HepG2 (cell line): ENCODE results near the gene MAPK7. TPM values are rescaled to one million over a fixed set of nuclear protein-coding genes. Genes with fewer than 3 reads are reported as not detected.

Source experiments
- ATAC-seq: fragments of 200-7000 bp; cut with Tn5 transposase; 3 replicates; pipeline ENCODE4 v1.9.1; 2020; ENCODE audit warnings: mild to moderate bottlenecking, moderate library complexity
- Bru-seq: library from RNA; stranded (reverse); fragments of 400-500 nt; gene quantifications from one replicate; lab custom pipeline; 2021; lab: Mats Ljungman, UMichigan
- BruChase-seq, 2 experiments: library from RNA; stranded (reverse); fragments of 400-500 nt; gene quantifications; one replicate each; lab custom pipeline; 2021; lab: Mats Ljungman, UMichigan
- BruUV-seq: library from RNA; stranded (reverse); fragments of 400-500 nt; replicated peaks from 2 replicates; lab custom pipeline; 2021; lab: Mats Ljungman, UMichigan
- CTCF ChIA-PET: fragments of 300-600 bp; formaldehyde crosslinking; extraction: SDS; loops from one replicate; lab custom pipeline; 2021; ENCODE audit warnings: low total read pairs, inconsistent platforms, low intra/inter-chr PET ratio; lab: Yijun Ruan, JAX
- POLR2A ChIA-PET: fragments of 350-600 bp; sonication (Branson Sonifier 250); formaldehyde crosslinking; loops from one replicate; lab custom pipeline; 2020; ENCODE audit warnings: antibody characterized with exemption, inconsistent platforms; lab: Yijun Ruan, JAX
- DNase-seq: peaks from one replicate; pipeline ENCODE4 v3.0.0-alpha.2; 2015; ENCODE audit warnings: low spot score
- FAIRE-seq: peaks from 3 replicates; lab custom pipeline; 2011; peaks lifted over from hg19 to GRCh38; lab: Jason Lieb, UNC
- H2AFZ ChIP-seq: one replicate; pipeline ENCODE4 v1.6.1; 2011; ENCODE audit warnings: low read length, inconsistent platforms
- H3K27ac ChIP-seq: fragments of 300-600 bp; 3 replicates; pipeline ENCODE4 v1.8.0; 2011; ENCODE audit warnings: mixed run types, mild to moderate bottlenecking, mixed read lengths, low read length, inconsistent platforms; ENCODE audit not compliant: insufficient read depth; ENCODE audit errors: extremely low read length
- H3K27me3 ChIP-seq, 2 experiments: fragments of 200-600 bp in 1 of 2; 2 replicates in 1 of 2; 3 replicates in 1 of 2; pipeline versions ENCODE4 v1.6.0 to v1.8.0; 2011; ENCODE audit warnings: low read length in 2 of 2, mild to moderate bottlenecking in 2 of 2, moderate library complexity in 2 of 2, inconsistent platforms in 1 of 2; ENCODE audit not compliant: insufficient read depth in 2 of 2, control insufficient read depth in 1 of 2
- H3K36me3 ChIP-seq, 2 experiments: fragments of 200-600 bp in 1 of 2; replicated peaks in 1 of 2; 2 replicates in 1 of 2; 3 replicates in 1 of 2; pipeline versions ENCODE4 v1.5.1 to v1.8.0; 2011; ENCODE audit warnings: low read length in 2 of 2, inconsistent platforms in 1 of 2; ENCODE audit not compliant: insufficient read depth in 2 of 2, control insufficient read depth in 1 of 2
- H3K4me1 ChIP-seq: 2 replicates; pipeline ENCODE4 v1.5.1; 2012; ENCODE audit warnings: low read length, inconsistent platforms; ENCODE audit not compliant: insufficient read depth
- H3K4me2 ChIP-seq: 2 replicates; pipeline ENCODE4 v1.6.0; 2011; ENCODE audit warnings: low read depth, low read length, inconsistent platforms
- H3K4me3 ChIP-seq, 3 experiments: fragments of 200-600 bp in 1 of 3; sonication (generic), shearing (Covaris generic) in 1 of 3; replicated peaks in 1 of 3; 2 replicates each; pipeline ENCODE4 v1.5.1; 2011 to 2016; ENCODE audit warnings: low read length in 3 of 3, inconsistent platforms in 2 of 3, low read depth in 2 of 3, mild to moderate bottlenecking in 2 of 3, control low read depth in 1 of 3, mixed read lengths in 1 of 3; ENCODE audit not compliant: insufficient read depth in 1 of 3
- H3K79me2 ChIP-seq: one replicate; pipeline ENCODE4 v1.6.1; 2011; ENCODE audit warnings: low read length, inconsistent platforms; ENCODE audit not compliant: insufficient read depth
- H3K9ac ChIP-seq: 2 replicates; pipeline ENCODE4 v1.6.0; 2011; ENCODE audit warnings: mild to moderate bottlenecking, low read depth, low read length, inconsistent platforms; ENCODE audit not compliant: insufficient read depth
- H3K9me3 ChIP-seq: 2 replicates; pipeline ENCODE4 v1.5.1; 2012; ENCODE audit warnings: mild to moderate bottlenecking, low read length
- H4K20me1 ChIP-seq: 2 replicates; pipeline ENCODE4 v1.6.0; 2011; ENCODE audit warnings: inconsistent platforms, mild to moderate bottlenecking, low read length, moderate library complexity; ENCODE audit not compliant: insufficient read depth
- HES4 ChIP-seq: sonication (generic); formaldehyde crosslinking; IDR thresholded peaks from 2 replicates; pipeline ENCODE4 v1.9.0; 2021; ENCODE audit warnings: mild to moderate bottlenecking, missing genetic modification reagents, borderline replicate concordance
- HNRNPK ChIP-seq: fragments of 200-400 bp; formaldehyde crosslinking; IDR thresholded peaks from 2 replicates; pipeline ENCODE4 v1.6.1; 2018; ENCODE audit warnings: low read length, low read depth, moderate library complexity, mild to moderate bottlenecking; ENCODE audit not compliant: poor library complexity, severe bottlenecking
- NCOR1 ChIP-seq: fragments of 200-600 bp; sonication (generic); IDR thresholded peaks from 2 replicates; pipeline ENCODE4 v1.7.0; 2017; ENCODE audit warnings: antibody characterized with exemption, low read length, borderline replicate concordance
- PRDM10 ChIP-seq: sonication (generic); formaldehyde crosslinking; IDR thresholded peaks from 2 replicates; pipeline ENCODE4 v1.4.0; 2020; ENCODE audit warnings: low read depth, missing genetic modification reagents
- REXO4 ChIP-seq: sonication (generic); formaldehyde crosslinking; IDR thresholded peaks from 2 replicates; pipeline ENCODE4 v1.8.0; 2022; ENCODE audit warnings: missing genetic modification reagents, mild to moderate bottlenecking, borderline replicate concordance
- ZNF768 ChIP-seq: sonication (generic); formaldehyde crosslinking; IDR thresholded peaks from 2 replicates; pipeline ENCODE4 v1.4.0; 2020; ENCODE audit warnings: missing genetic modification reagents
- WGBS: methylation state at CpG from one replicate; pipeline ENCODE4 v1.1.6; 2017; ENCODE audit warnings: low lambda C conversion rate; 5-methylcytosine and 5-hydroxymethylcytosine counted together
- in situ Hi-C: cut with HindIII; loops from 2 replicates; pipeline ENCODE4 v1.10.0; 2017; ENCODE audit warnings: low pct_unique_long_range_greater_than_20kb; ENCODE audit not compliant: extremely low pct_ligation_motif_present
- intact Hi-C: fragments of 100-400 bp; cut with micrococcal nuclease; formaldehyde crosslinking; loops from one replicate; pipeline ENCODE4 v1.10.0; 2022; ENCODE audit not compliant: unreplicated experiment
- long read RNA-seq, 2 experiments: library from RNA in 1 of 2; library from polyadenylated mRNA in 1 of 2; stranded (forward) in 1 of 2; unstranded in 1 of 2; transcript quantifications; one replicate each; pipeline ENCODE4 v2.0.0, GENCODE V29; 2019 to 2022
- polyA minus RNA-seq, 3 experiments: library from RNA; depleted of rRNA, polyadenylated mRNA; stranded (reverse); fragments of >200 nt; gene quantifications; 2 replicates each; pipeline ENCODE4 v1.2.3, GENCODE V29; 2011; ENCODE audit warnings: low replicate concordance in 1 of 3
- polyA plus RNA-seq, 8 experiments: library from polyadenylated mRNA; depleted of rRNA in 3 of 8; stranded (reverse) in 7 of 8; unstranded in 1 of 8; fragments of >200 nt; fragmentation: Illumina TruSeq in 4 of 8; extraction: Trizol in 4 of 8; gene quantifications; 2 replicates each; pipeline versions ENCODE4 v1.2.1 to v1.2.3, GENCODE V29; 2011 to 2016; ENCODE audit warnings: low read depth in 4 of 8, missing spikeins in 1 of 8, mixed read lengths in 1 of 8; ENCODE audit not compliant: insufficient read depth in 1 of 8
- total RNA-seq, 5 experiments: library from RNA; depleted of rRNA; stranded (reverse); fragments of >200 nt; fragmentation: Illumina TruSeq; extraction: Trizol; gene quantifications; 2 replicates each; pipeline ENCODE4 v1.2.3, GENCODE V29; 2016; ENCODE audit warnings: low read depth in 1 of 5
- TF ChIP-seq, protein P1 (sequence below): sonication (generic); formaldehyde crosslinking; IDR thresholded peaks from 2 replicates; pipeline ENCODE4 v1.4.0; 2020; ENCODE audit warnings: mild to moderate bottlenecking, missing genetic modification reagents
- TF ChIP-seq, protein P2 (sequence below): sonication (generic); formaldehyde crosslinking; IDR thresholded peaks from 2 replicates; pipeline ENCODE4 v1.8.0; 2022; ENCODE audit warnings: missing genetic modification reagents, mild to moderate bottlenecking, borderline replicate concordance

MAPK7 gene
- total RNA-seq (2016; rRNA removed; fragmentation: Illumina TruSeq; extraction: Trizol): 2.9 and 3.7 TPM in 2 replicates
- 2.7 and 3.5 TPM in 2 replicates for total RNA-seq (2016; cell fraction: cytosol; rRNA removed; fragmentation: Illumina TruSeq; extraction: Trizol; ENCODE audit: low read depth)
- total RNA-seq (2016; cell fraction: insoluble cytoplasmic fraction; rRNA removed; fragmentation: Illumina TruSeq; extraction: Trizol): 3.5 and 4.6 TPM in 2 replicates
- total RNA-seq (2016; cell fraction: membrane; rRNA removed; fragmentation: Illumina TruSeq; extraction: Trizol): 4.4 and 4.5 TPM in 2 replicates
- total RNA-seq (2016; cell fraction: nucleus; rRNA removed; fragmentation: Illumina TruSeq; extraction: Trizol): 5.1 and 5.6 TPM in 2 replicates
- polyA plus RNA-seq (2011; rRNA removed): 5.9 and 6.4 TPM in 2 replicates
- polyA plus RNA-seq (2011; cell fraction: cytosol; rRNA removed): 2.6 TPM in 2 replicates
- polyA plus RNA-seq (2011; cell fraction: nucleus; rRNA removed): 15.5 and 19.3 TPM in 2 replicates
- 4.7 and 7.2 TPM in 2 replicates for polyA plus RNA-seq (2012)
- polyA plus RNA-seq (2016; cell fraction: cytosol; fragmentation: Illumina TruSeq; extraction: Trizol; ENCODE audit: low read depth): 2.3 and 3.1 TPM in 2 replicates
- 5.8 and 8.5 TPM in 2 replicates for polyA plus RNA-seq (2016; cell fraction: insoluble cytoplasmic fraction; fragmentation: Illumina TruSeq; extraction: Trizol; ENCODE audit: low read depth)
- polyA plus RNA-seq (2016; cell fraction: membrane; fragmentation: Illumina TruSeq; extraction: Trizol; ENCODE audit: low read depth): 4.2 TPM in 2 replicates
- polyA plus RNA-seq (2016; cell fraction: nucleus; fragmentation: Illumina TruSeq; extraction: Trizol; ENCODE audit: insufficient read depth, low read depth): 12.9 and 19.5 TPM in 2 replicates
- polyA minus RNA-seq (2011; rRNA and poly(A)+ RNA removed; ENCODE audit: low replicate concordance): 23.8 and 23.9 TPM in 2 replicates
- 4.7 and 7.5 TPM in 2 replicates for polyA minus RNA-seq (2011; cell fraction: cytosol; rRNA and poly(A)+ RNA removed)
- 20.3 and 20.4 TPM in 2 replicates for polyA minus RNA-seq (2011; cell fraction: nucleus; rRNA and poly(A)+ RNA removed)
- Bru-seq, nascent RNA: percentile 60 among the genes with signal in this experiment
- BruChase-seq, experiment 1, labeled RNA remaining after a 6-hour chase: percentile 65 among the genes with signal in this experiment
- BruChase-seq, experiment 2, labeled RNA remaining after a 2-hour chase: percentile 66 among the genes with signal in this experiment
- long read RNA-seq, experiment 1, full-length matches to known transcripts: 1 of 1 reads
- long read RNA-seq, experiment 1, partial matches to known transcripts: 0 of 1 reads
- long read RNA-seq, experiment 1, other reads (novel, unspliced or antisense): 0 of 1 reads
- long read RNA-seq, experiment 2, full-length matches to known transcripts: 11 of 19 reads
- long read RNA-seq, experiment 2, partial matches to known transcripts: 4 of 19 reads
- long read RNA-seq, experiment 2, other reads (novel, unspliced or antisense): 4 of 19 reads

- WGBS: 40% methylated on average over 1 of the region's 69 CpGs
- Histone ChIP-seq H3K36me3 (peaks cover 11 to 32% of the 10 kb centered on the region in 2 experiments), H3K27me3 (peaks cover 0 to 2% of the 10 kb centered on the region in 2 experiments; a peak in 1 of 5 replicates), H3K9me3 (no peaks in the 10 kb centered on the region), H3K9ac (peak within 1 kb of the TSS; percentile 84), H3K79me2 (peaks cover 12% of the 10 kb centered on the region), H3K4me3 (peak within 1 kb of the TSS; percentile 82 to 96 (median 87)), H3K4me1 (peaks cover 33% of the 10 kb centered on the region), H2AFZ (peak within 1 kb of the TSS; percentile 48), H4K20me1 (no peaks in the 10 kb centered on the region), H3K27ac (peak within 1 kb of the TSS; percentile 93), H3K4me2 (peak within 1 kb of the TSS; percentile 90)
- no TSS peak for BruUV-seq
- peak; percentile 18 for ATAC-seq
- CTCF ChIA-PET: no interaction called here
- no peak for DNase-seq
- in situ Hi-C loops (no loop called here), intact Hi-C loops (loop anchor here (1.0 kb wide), 1 partner anchor 13 kb away; no protein-coding TSS in a partner anchor)
- FAIRE-seq: no peak
- POLR2A ChIA-PET: interaction anchor here (0.9 to 3.1 kb wide), 16 partner anchors 9 to 274 kb away, joined by 3 to 51 read pairs (median 6); partner anchors contain the start of genes ALDH3A2, B9D1 and MFAP4
- TF ChIP-seq REXO4 (CRISPR knock-in tag) (0 out of 2 replicates have a peak, but pooled peaks have one; percentile 61), ZNF768 (CRISPR knock-in tag) (0 out of 2 replicates have a peak, but pooled peaks have one; percentile 20), HNRNPK (no peak), NCOR1 (0 out of 2 replicates have a peak, but pooled peaks have one; percentile 25), HES4 (CRISPR knock-in tag) (no peak), PRDM10 (CRISPR knock-in tag) (0 out of 2 replicates have a peak, but pooled peaks have one; percentile 3)
- TF ChIP-seq, protein P1, sequence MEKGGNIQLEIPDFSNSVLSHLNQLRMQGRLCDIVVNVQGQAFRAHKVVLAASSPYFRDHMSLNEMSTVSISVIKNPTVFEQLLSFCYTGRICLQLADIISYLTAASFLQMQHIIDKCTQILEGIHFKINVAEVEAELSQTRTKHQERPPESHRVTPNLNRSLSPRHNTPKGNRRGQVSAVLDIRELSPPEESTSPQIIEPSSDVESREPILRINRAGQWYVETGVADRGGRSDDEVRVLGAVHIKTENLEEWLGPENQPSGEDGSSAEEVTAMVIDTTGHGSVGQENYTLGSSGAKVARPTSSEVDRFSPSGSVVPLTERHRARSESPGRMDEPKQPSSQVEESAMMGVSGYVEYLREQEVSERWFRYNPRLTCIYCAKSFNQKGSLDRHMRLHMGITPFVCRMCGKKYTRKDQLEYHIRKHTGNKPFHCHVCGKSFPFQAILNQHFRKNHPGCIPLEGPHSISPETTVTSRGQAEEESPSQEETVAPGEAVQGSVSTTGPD (CRISPR knock-in tag): peak; percentile 43; the same call in 1 of the 2 replicates
- TF ChIP-seq, protein P2, sequence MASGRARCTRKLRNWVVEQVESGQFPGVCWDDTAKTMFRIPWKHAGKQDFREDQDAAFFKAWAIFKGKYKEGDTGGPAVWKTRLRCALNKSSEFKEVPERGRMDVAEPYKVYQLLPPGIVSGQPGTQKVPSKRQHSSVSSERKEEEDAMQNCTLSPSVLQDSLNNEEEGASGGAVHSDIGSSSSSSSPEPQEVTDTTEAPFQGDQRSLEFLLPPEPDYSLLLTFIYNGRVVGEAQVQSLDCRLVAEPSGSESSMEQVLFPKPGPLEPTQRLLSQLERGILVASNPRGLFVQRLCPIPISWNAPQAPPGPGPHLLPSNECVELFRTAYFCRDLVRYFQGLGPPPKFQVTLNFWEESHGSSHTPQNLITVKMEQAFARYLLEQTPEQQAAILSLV (CRISPR knock-in tag): no peak
Measured at GRCh38 chr17:19378416-19379360, at the start of gene MAPK7. Gene MAPK7 (plus strand): TSS chr17:19378498. CDS start chr17:19378901, 403 bp downstream.
